GM21423 (cell line): Measurements from ENCODE around the gene TBC1D10B.
"Not testable (repeated sequence)": the region's sequence is repeated elsewhere in the genome, so short reads cannot be mapped to it uniquely, and the experiment has no call there.

Experiments
- ATAC-seq: cut with Tn5 transposase; IDR thresholded peaks from one replicate; pipeline ENCODE4 v1.9.1; 2021; ENCODE audit warnings: mild to moderate bottlenecking, moderate library complexity; ENCODE audit not compliant: unreplicated experiment

Gene TBC1D10B

GRCh38 chr16:30397776-30398660 is 27.7 kb upstream of the TBC1D10B start:
- no peak for ATAC-seq

DNA sequence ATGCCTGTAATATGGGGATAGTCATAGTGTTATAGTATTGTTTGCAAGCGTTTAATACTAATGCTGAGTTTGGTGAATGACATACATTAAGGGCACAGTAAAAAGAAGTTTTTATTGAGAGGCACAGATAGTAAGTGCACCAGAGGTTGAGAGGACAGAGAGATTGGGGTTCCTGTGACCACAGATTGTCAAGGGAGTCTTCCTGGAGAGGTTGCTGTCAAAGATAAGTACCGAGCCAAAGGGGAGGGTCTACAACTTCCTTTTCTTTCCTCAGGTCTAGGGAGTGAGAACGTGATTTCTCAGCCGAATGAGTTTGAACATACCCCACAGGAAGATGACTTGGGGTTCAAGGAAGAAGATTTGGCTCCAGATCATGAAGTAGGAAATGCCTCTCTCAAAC is 26.8 kb upstream of the TBC1D10B start:
- ATAC-seq = no peak

DNA sequence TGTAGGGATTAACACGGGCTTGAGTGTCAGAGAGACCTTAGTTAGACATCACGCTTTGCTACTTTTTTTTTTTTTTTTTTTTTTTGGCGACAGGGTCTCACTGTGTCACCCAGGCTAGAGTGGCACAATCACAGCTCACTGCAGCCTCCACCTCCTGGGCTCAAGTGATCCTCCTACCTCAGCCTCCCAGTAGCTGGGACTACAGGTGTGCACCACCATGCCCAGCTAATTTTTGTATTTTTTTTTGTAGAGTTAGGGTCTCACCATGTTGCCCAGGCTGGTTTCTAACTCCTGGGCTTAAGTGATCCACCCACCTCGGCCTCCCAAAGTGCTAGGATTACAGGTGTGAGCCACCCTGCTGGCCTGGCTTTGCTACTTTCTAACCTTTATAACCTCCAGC is 26.3 kb upstream of the TBC1D10B start:
- not testable (repeated sequence) for ATAC-seq

DNA sequence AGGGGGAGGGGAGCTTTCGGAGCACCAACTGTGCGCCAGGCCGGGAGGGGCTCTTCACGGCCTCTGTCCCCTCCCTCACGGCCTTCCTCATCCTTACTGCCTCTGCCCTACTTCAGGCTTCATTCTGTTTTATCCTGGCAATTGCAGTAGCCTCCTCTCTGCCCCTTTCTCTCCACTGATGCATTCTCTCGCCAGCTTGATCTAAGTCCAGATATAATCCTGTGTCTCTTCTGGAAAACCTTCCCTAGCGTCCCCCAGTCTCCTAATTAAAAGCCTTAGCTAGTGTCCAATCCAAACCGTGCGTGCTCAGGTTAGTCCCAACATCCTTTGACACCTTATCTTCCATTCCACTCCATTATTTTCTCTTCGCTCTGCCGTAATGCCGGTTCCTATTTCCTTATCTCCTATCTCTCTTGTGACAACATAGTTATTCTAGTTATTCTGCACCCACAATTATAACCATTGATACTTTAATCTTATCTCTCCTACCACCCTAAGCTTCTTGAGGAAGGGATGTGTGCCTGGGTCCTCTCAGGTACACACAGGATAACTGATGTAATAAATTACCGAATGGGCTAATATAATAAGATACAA is 25.8 kb upstream of the TBC1D10B start:
- no peak for ATAC-seq

DNA sequence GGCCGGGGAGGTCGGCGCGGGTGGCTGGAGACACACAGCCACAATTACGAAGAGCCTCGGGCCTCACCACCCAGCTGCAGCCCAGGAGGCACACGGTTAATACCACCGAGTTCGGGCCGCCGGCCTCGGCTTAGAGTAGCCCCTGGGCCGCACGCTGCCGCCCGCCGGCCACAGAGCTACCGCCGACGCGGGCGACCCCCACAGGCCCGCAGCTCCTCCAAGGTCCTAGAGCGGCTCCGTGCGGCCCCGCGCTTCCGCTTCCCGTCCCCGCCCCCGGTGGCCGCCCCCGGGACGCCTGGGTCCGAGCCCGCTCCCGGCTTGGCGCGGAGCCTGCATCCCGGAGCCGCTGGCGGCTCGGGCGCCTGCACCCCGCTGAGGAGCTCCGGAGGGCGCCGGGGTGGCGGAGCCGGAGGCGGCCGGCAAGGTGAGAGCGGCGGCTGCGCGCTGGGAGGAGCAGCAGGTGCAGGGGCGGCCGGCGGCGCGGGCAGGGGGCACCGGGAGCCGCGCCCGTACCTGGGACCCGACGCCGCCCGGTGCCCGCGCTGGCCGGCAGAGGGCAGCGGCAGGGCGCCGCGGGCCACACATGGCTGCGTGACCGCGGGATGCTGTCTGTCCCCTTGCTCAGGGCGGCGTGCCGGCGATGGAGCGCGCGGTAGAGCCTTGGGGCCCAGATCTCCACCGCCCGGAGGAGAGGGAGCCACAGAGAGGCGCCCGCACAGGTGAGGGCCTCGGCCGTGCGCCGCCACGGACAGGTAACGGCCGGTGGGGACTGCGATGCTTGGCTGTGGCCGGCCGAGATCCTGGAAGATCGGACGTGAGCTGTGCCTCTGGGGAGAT is 25.1 kb upstream of the TBC1D10B start, which contains the start of gene ZNF48:
TSS of gene ZNF48 (plus strand) at position 266 of the 837 bp plus-strand sequence. CDS start at position 641, 375 bp downstream.
- peak; percentile 57 for ATAC-seq

GRCh38 chr16:30394592-30395154 is 24.4 kb upstream of the TBC1D10B start:
- no peak for ATAC-seq

- no peak for ATAC-seq
Observed at GRCh38 chr16:30383521-30383920, 13.2 kb upstream of the TBC1D10B start.

DNA sequence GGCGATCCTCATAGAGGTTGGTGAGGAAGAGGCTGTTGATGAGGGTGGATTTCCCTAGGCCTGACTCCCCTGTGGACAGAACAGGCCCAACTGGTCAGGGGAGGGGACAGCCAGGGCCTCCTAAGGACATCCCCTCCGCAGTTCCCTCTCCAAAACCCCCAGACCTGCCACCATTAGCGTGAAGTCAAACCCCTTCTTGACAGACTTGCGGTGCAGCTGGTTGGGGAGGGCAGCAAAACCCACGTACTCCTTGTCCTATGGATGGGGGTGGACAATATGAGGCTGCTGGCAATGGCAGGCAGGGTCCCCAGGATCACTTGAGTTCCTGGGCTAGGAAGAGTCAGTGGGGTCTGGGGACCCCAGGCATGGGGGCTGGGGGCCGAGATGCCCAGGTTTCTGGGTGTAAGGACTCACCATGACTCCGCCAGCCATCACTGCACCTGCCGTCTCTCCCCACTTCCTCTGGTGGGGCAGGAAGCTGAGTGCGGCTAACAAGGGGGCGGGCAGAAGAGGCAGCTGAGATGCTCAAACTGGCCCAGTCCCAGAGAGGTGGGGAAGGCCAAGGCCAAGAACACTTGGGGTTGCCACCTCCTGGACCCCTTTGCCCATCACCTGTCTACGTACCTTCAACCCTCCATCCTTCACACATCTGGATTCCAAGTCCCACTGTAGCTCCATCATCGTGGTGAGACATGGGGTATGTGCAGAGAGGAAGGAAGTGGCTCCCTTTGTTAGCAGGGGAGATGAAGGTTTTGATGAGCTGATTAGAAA is 12.0 kb upstream of the TBC1D10B start, which contains the start of gene SEPTIN1:
TSS of gene SEPTIN1 (minus strand) at position 451 of the 771 bp plus-strand sequence. CDS start at position 432, 19 bp downstream.
- ATAC-seq = no peak

DNA sequence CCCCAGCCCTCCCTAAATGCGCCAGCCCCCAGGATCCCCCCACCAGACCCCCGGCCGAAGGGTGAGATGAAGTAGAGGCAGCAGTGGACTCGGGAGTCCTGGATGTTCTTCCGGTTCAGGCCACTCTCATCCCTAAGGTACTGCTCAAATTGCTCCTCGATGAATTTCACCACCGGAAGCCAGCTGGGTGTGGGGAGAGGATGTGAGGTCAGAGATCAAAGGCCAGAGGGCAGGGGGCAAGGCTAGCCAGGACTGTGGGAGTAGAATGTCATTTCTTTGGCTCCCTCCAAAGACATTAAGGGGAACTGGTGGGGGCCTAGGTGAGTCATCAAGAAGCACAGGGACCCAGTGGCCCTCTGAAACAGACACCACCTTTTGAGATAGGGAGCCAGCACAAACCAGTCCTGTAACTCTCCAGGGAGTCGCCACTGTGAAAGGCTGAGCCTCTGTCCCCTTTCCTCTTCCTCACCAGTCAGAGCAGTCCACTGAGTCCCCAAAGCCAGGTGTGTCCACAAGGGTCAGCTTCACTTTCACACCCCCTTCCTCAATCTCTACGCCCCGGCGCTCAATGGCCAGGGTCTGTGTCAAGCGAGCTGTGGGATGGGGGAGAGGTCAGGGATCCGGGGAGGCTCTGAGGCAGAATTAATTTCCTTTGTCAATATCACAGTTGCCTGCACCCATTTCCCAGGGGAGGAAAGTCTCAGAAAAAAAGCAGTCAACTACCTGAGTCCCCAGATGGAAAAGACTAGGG is 11.2 kb upstream of the TBC1D10B start:
- no peak for ATAC-seq

- ATAC-seq = no peak
Observed at GRCh38 chr16:30380803-30381208, 10.5 kb upstream of the TBC1D10B start.

- no peak for ATAC-seq
Observed at GRCh38 chr16:30380072-30380802, 9.9 kb upstream of the TBC1D10B start.

- no peak for ATAC-seq
Observed at GRCh38 chr16:30379158-30379783, 9.0 kb upstream of the TBC1D10B start.

- ATAC-seq = peak; percentile 86
Observed at GRCh38 chr16:30378236-30379157, 8.2 kb upstream of the TBC1D10B start.

DNA sequence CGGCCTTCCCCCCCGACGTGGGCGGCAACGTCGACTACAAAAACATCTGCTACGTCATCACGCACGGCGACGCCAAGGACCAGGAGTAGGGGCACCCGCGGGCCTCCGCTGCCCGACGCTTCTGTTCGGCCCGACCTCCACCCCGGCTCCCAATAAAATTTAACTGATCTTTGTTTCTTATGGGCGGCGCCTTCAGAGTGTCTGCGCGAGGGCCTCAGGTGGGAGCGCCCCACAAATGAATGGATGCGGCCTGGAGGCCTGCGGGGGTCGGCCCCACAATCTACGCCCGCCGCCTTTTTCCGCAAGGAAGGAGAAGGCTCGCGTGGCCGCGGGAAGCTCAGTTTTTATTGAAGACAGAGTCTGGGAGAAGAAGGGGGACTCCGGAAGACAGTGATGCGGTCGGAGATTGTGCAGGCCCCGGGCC is 7.5 kb upstream of the TBC1D10B start:
- ATAC-seq = peak; percentile 29

GRCh38 chr16:30377050-30377811 is 6.9 kb upstream of the TBC1D10B start:
- ATAC-seq = no peak

DNA sequence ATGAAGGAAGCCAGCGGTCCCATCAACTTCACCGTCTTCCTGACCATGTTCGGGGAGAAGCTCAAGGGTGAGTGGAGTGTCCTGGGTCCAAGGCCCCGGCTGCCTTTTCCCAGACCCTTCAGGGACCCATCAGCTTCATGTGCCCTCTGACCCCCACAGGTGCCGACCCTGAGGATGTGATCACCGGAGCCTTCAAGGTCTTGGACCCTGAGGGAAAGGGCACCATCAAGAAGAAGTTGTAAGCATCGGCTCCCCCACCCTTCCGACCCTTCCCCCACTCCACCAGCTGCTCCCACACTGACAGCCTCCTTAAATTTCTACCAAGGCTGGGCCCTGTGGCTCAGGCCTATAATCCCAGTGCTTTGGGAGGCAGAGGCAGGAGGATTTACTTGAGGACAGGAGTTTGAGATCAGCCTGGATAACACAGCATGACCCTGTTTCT is 6.2 kb upstream of the TBC1D10B start:
- no peak for ATAC-seq
